ENCODE results near the gene TP53TG3E.
"Not testable (repeated sequence)": the region's sequence is repeated elsewhere in the genome, so short reads cannot be mapped to it uniquely, and the experiment has no call there.

GRCh38 chr16:33338543-33338951 is 34.4 kb downstream of the TP53TG3E start:
- TF ChIP-seq, protein P1, sequence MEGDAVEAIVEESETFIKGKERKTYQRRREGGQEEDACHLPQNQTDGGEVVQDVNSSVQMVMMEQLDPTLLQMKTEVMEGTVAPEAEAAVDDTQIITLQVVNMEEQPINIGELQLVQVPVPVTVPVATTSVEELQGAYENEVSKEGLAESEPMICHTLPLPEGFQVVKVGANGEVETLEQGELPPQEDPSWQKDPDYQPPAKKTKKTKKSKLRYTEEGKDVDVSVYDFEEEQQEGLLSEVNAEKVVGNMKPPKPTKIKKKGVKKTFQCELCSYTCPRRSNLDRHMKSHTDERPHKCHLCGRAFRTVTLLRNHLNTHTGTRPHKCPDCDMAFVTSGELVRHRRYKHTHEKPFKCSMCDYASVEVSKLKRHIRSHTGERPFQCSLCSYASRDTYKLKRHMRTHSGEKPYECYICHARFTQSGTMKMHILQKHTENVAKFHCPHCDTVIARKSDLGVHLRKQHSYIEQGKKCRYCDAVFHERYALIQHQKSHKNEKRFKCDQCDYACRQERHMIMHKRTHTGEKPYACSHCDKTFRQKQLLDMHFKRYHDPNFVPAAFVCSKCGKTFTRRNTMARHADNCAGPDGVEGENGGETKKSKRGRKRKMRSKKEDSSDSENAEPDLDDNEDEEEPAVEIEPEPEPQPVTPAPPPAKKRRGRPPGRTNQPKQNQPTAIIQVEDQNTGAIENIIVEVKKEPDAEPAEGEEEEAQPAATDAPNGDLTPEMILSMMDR (IDR thresholded peaks at IDR 0.05) = not testable (repeated sequence)
- not testable (repeated sequence) for TF ChIP-seq ZFX (IDR thresholded peaks at IDR 0.05; ENCODE audit: borderline replicate concordance)

Data from 22Rv1 (cell line).